ENCODE data around the gene S100A1. TPM values are rescaled to one million over a fixed set of nuclear protein-coding genes. Genes with fewer than 3 reads are reported as not detected.

The S100A1 gene
- polyA plus RNA-seq, 1 of the 3 experiments (the other 2 are of a cell fraction): 0.18 TPM

- Histone ChIP-seq H3K9ac (peak overlapping the region; percentile 80), H3K79me2 (ENCODE audit: insufficient read depth) (peaks cover 23% of the 10 kb centered on the region), H3K9me3 (no peaks in the 10 kb centered on the region), H3K27me3 (ENCODE audit: insufficient read depth) (no peaks in the 10 kb centered on the region), H2AFZ (ENCODE audit: low read depth) (peak overlapping the region; percentile 97), H3K27ac (ENCODE audit: low read depth in 2 of 2, low read length in 1 of 2) (peak overlapping the region; percentile 58 to 83; a peak in 2 of 4 replicates), H3K4me2 (peak overlapping the region; percentile 94), H3K36me3 (replicated peaks in 1 of 2; ENCODE audit: control insufficient read depth in 1 of 2, insufficient read depth in 2 of 2, low read length in 1 of 2) (peaks cover 32 to 35% of the 10 kb centered on the region in 2 experiments), H3K9me2 (no peaks in the 10 kb centered on the region), H3F3A (replicated peaks; ENCODE audit: insufficient read depth) (peaks cover 36% of the 10 kb centered on the region), H4K20me1 (ENCODE audit: insufficient read depth) (no peaks in the 10 kb centered on the region), H3K4me3 (ENCODE audit: low read depth in 2 of 2, low read length in 1 of 2) (peak overlapping the region; percentile 60 to 92), H3K4me1 (ENCODE audit: control insufficient read depth in 1 of 2, insufficient read depth in 2 of 2, low read depth in 1 of 2, low read length in 1 of 2) (peaks cover 0 to 5% of the 10 kb centered on the region in 2 experiments; a peak in 1 of 4 replicates)
- POLR2A ChIA-PET: interaction anchor here (0.9 to 1.9 kb wide), 3 partner anchors 25 to 331 kb away, joined by 3 to 8 read pairs (median 4); partner anchors contain the start of genes CHTOP and RPS27
- no peak for DNase-seq
- TF ChIP-seq SMC3 (IDR thresholded peaks at IDR 0.05; ENCODE audit: low read depth, low read length): no peak
- no peak for TF ChIP-seq USF2 (IDR thresholded peaks at IDR 0.05; ENCODE audit: borderline replicate concordance, low read depth, low read length)
- TF ChIP-seq TEAD4 (IDR thresholded peaks at IDR 0.05; ENCODE audit: borderline replicate concordance, insufficient read depth): no peak
- TF ChIP-seq TCF12 (IDR thresholded peaks at IDR 0.05): no peak
- TF ChIP-seq NFIC (IDR thresholded peaks at IDR 0.05; ENCODE audit: borderline replicate concordance): no peak
- no peak for TF ChIP-seq RXRA (IDR thresholded peaks at IDR 0.05; ENCODE audit: borderline replicate concordance, low read depth)
- TF ChIP-seq SIN3A (IDR thresholded peaks at IDR 0.05; ENCODE audit: borderline replicate concordance, low read depth, low read length): no peak
- TF ChIP-seq RFX5 (IDR thresholded peaks at IDR 0.05; ENCODE audit: low read length): no peak
- no peak for TF ChIP-seq FOXM1 (IDR thresholded peaks at IDR 0.05; ENCODE audit: low read depth)
- TF ChIP-seq NRF1 (IDR thresholded peaks at IDR 0.05; ENCODE audit: low read depth, low read length): no peak
- TF ChIP-seq RCOR1 (IDR thresholded peaks at IDR 0.05; ENCODE audit: low read length): no peak
- TF ChIP-seq MEF2A (IDR thresholded peaks at IDR 0.05; ENCODE audit: borderline replicate concordance, low read depth): no peak
- 15% methylated on average over 8 of the region's 8 CpGs for WGBS (ENCODE audit: low lambda C conversion rate)
- CTCF ChIA-PET: interaction anchor here (0.6 to 1.4 kb wide), 5 partner anchors 8 to 18 kb away, joined by 3 read pairs; no protein-coding TSS in a partner anchor
Observed at GRCh38 chr1:153659175-153659534, 30.9 kb downstream of the S100A1 start.

GRCh38 chr1:153659656-153660055 is 31.4 kb downstream of the S100A1 start:
- H3F3A ChIP-seq (replicated peaks; ENCODE audit: insufficient read depth): peaks cover 41% of the 10 kb centered on the region
- no peaks in the 10 kb centered on the region for H3K27me3 ChIP-seq (ENCODE audit: insufficient read depth)
- H3K9me2 ChIP-seq: no peaks in the 10 kb centered on the region
- no peak for DNase-seq
- H3K4me2 ChIP-seq: peak overlapping the region; percentile 94
- H3K4me1 ChIP-seq (ENCODE audit: control insufficient read depth in 1 of 2, insufficient read depth in 2 of 2, low read depth in 1 of 2, low read length in 1 of 2): peaks cover 0 to 5% of the 10 kb centered on the region in 2 experiments; a peak in 1 of 4 replicates
- H3K4me3 ChIP-seq (ENCODE audit: low read depth in 2 of 2, low read length in 1 of 2): peak overlapping the region; percentile 60 to 92
- no peak overlapping the region for H2AFZ ChIP-seq (ENCODE audit: low read depth)
- H3K79me2 ChIP-seq (ENCODE audit: insufficient read depth): peaks cover 23% of the 10 kb centered on the region
- no peak overlapping the region for H3K27ac ChIP-seq (ENCODE audit: low read depth in 2 of 2, low read length in 1 of 2)
- WGBS (ENCODE audit: low lambda C conversion rate): 80% methylated on average over 9 of the region's 9 CpGs
- TF ChIP-seq TAF1 (IDR thresholded peaks at IDR 0.05; ENCODE audit: borderline replicate concordance, low read depth, low read length): no peak
- TF ChIP-seq POLR2AphosphoS5 (IDR thresholded peaks at IDR 0.05; ENCODE audit: low read depth, low read length): no peak
- no peak for TF ChIP-seq RAD21 (IDR thresholded peaks at IDR 0.05; ENCODE audit: low read length)
- TF ChIP-seq, protein P1, sequence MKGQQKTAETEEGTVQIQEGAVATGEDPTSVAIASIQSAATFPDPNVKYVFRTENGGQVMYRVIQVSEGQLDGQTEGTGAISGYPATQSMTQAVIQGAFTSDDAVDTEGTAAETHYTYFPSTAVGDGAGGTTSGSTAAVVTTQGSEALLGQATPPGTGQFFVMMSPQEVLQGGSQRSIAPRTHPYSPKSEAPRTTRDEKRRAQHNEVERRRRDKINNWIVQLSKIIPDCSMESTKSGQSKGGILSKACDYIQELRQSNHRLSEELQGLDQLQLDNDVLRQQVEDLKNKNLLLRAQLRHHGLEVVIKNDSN (IDR thresholded peaks at IDR 0.05; ENCODE audit: borderline replicate concordance, low read depth): no peak
- no peak for TF ChIP-seq RCOR1 (IDR thresholded peaks at IDR 0.05; ENCODE audit: low read length)
- TF ChIP-seq, protein P2, sequence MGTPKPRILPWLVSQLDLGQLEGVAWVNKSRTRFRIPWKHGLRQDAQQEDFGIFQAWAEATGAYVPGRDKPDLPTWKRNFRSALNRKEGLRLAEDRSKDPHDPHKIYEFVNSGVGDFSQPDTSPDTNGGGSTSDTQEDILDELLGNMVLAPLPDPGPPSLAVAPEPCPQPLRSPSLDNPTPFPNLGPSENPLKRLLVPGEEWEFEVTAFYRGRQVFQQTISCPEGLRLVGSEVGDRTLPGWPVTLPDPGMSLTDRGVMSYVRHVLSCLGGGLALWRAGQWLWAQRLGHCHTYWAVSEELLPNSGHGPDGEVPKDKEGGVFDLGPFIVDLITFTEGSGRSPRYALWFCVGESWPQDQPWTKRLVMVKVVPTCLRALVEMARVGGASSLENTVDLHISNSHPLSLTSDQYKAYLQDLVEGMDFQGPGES (IDR thresholded peaks at IDR 0.05; ENCODE audit: low read depth, low read length): no peak
- H4K20me1 ChIP-seq (ENCODE audit: insufficient read depth): no peaks in the 10 kb centered on the region
- peaks cover 36 to 40% of the 10 kb centered on the region in 2 experiments for H3K36me3 ChIP-seq (replicated peaks in 1 of 2; ENCODE audit: control insufficient read depth in 1 of 2, insufficient read depth in 2 of 2, low read length in 1 of 2)
- CTCF ChIA-PET: interaction anchor here (0.6 to 1.4 kb wide), 4 partner anchors 10 to 18 kb away, joined by 3 read pairs; no protein-coding TSS in a partner anchor
- H3K9ac ChIP-seq: peak overlapping the region; percentile 80
- H3K9me3 ChIP-seq: no peaks in the 10 kb centered on the region
- POLR2A ChIA-PET: interaction anchor here (1.0 to 1.9 kb wide), 2 partner anchors 26 to 331 kb away, joined by 4 to 8 read pairs; partner anchors contain the start of genes CHTOP and RPS27
